SK-N-SH (cell line): Measurements from ENCODE around the gene NKX6-2. TPM values are rescaled to one million over a fixed set of nuclear protein-coding genes. Genes with fewer than 3 reads are reported as not detected.

Experiments
- CTCF ChIA-PET: fragments of 300-600, 350-600 bp; formaldehyde crosslinking; extraction: SDS; loops from one replicate; lab custom pipeline; 2021; lab: Yijun Ruan, JAX
- POLR2A ChIA-PET: fragments of 350-600 bp; sonication (Branson Sonifier 250); formaldehyde crosslinking; extraction: SDS; loops from one replicate; lab custom pipeline; 2020; ENCODE audit warnings: antibody characterized with exemption, inconsistent platforms; lab: Yijun Ruan, JAX
- DNase-seq: peaks from one replicate; pipeline ENCODE4 v3.0.0; 2012
- H2AFZ ChIP-seq: fragments of 200-600 bp; sonication (generic); 2 replicates; pipeline ENCODE4 v1.8.1; 2016; ENCODE audit warnings: antibody characterized with exemption, mild to moderate bottlenecking, low read depth
- H3F3A ChIP-seq: fragments of 200-600 bp; sonication (generic); replicated peaks from 2 replicates; pipeline ENCODE3; 2016; ENCODE audit warnings: antibody characterized with exemption, mild to moderate bottlenecking; ENCODE audit not compliant: insufficient read depth
- H3K27ac ChIP-seq, 2 experiments: fragments of 200-500 bp in 1 of 2; fragments of 200-600 bp in 1 of 2; sonication (Bioruptor generic) in 1 of 2; sonication (generic), shearing (Covaris generic) in 1 of 2; 2 replicates each; pipeline versions ENCODE4 v1.5.1 to v1.6.1; 2014 to 2016; ENCODE audit warnings: low read depth in 2 of 2, inconsistent platforms in 1 of 2, low read length in 1 of 2, mild to moderate bottlenecking in 1 of 2, mixed read lengths in 1 of 2
- H3K27me3 ChIP-seq: fragments of 200-600 bp; sonication (generic), shearing (Covaris generic); 2 replicates; pipeline ENCODE4 v1.6.1; 2016; ENCODE audit warnings: mixed run types; ENCODE audit not compliant: insufficient read depth
- H3K36me3 ChIP-seq, 2 experiments: fragments of 200-500 bp in 1 of 2; fragments of 200-600 bp in 1 of 2; sonication (Bioruptor generic) in 1 of 2; sonication (generic) in 1 of 2; replicated peaks in 1 of 2; 2 replicates each; pipeline versions ENCODE3 to v1.5.1; 2014 to 2016; ENCODE audit warnings: low read length in 1 of 2, mild to moderate bottlenecking in 1 of 2; ENCODE audit not compliant: insufficient read depth in 2 of 2, control insufficient read depth in 1 of 2
- H3K4me1 ChIP-seq, 2 experiments: fragments of 200-500 bp in 1 of 2; fragments of 200-600 bp in 1 of 2; sonication (Bioruptor generic) in 1 of 2; sonication (generic), shearing (Covaris generic) in 1 of 2; 2 replicates each; pipeline versions ENCODE4 v1.5.1 to v1.6.1; 2014 to 2016; ENCODE audit warnings: low read depth in 1 of 2, low read length in 1 of 2, mixed run types in 1 of 2; ENCODE audit not compliant: insufficient read depth in 2 of 2, control insufficient read depth in 1 of 2
- H3K4me2 ChIP-seq: fragments of 200-600 bp; sonication (generic), shearing (Covaris generic); 2 replicates; pipeline ENCODE4 v1.6.1; 2017; ENCODE audit warnings: mixed run types
- H3K4me3 ChIP-seq, 2 experiments: fragments of 200-500 bp in 1 of 2; fragments of 200-600 bp in 1 of 2; sonication (Bioruptor generic) in 1 of 2; sonication (generic), shearing (Covaris generic) in 1 of 2; 2 replicates each; pipeline versions ENCODE4 v1.5.1 to v1.8.1; 2014 to 2016; ENCODE audit warnings: low read depth in 2 of 2, inconsistent platforms in 1 of 2, low read length in 1 of 2, mild to moderate bottlenecking in 1 of 2, mixed read lengths in 1 of 2, moderate library complexity in 1 of 2
- H3K79me2 ChIP-seq: fragments of 200-600 bp; sonication (generic); 2 replicates; pipeline ENCODE4 v1.8.1; 2017; ENCODE audit warnings: mild to moderate bottlenecking; ENCODE audit not compliant: insufficient read depth
- H3K9ac ChIP-seq: fragments of 200-600 bp; sonication (generic); 2 replicates; pipeline ENCODE4 v1.6.1; 2017; ENCODE audit warnings: mixed run types
- H3K9me2 ChIP-seq: fragments of 200-600 bp; sonication (generic); 2 replicates; pipeline ENCODE4 v1.6.1; 2017; ENCODE audit warnings: mixed run types
- H3K9me3 ChIP-seq: fragments of 200-600 bp; sonication (generic); 2 replicates; pipeline ENCODE4 v1.6.1; 2017; ENCODE audit warnings: mixed run types, mild to moderate bottlenecking, moderate library complexity
- H4K20me1 ChIP-seq: fragments of 200-600 bp; sonication (generic); 2 replicates; pipeline ENCODE4 v1.6.1; 2017; ENCODE audit warnings: mild to moderate bottlenecking, mixed run types; ENCODE audit not compliant: insufficient read depth
- ELF1 ChIP-seq: IDR thresholded peaks from 2 replicates; pipeline ENCODE4 v1.4.0; 2012
- EP300 ChIP-seq, 2 experiments: IDR thresholded peaks; 2 replicates each; pipeline versions ENCODE4 v1.4.0 to v1.6.1; 2012; ENCODE audit warnings: borderline replicate concordance in 1 of 2, low read depth in 1 of 2, low read length in 1 of 2
- EZH2phosphoT487 ChIP-seq: fragments of 200-600 bp; sonication (generic); IDR thresholded peaks from 2 replicates; pipeline ENCODE4 v1.6.1; 2017; ENCODE audit warnings: low read depth, mixed run types, mild to moderate bottlenecking, antibody characterized with exemption, moderate library complexity, borderline replicate concordance
- FOXJ3 ChIP-seq: sonication (generic); formaldehyde crosslinking; IDR thresholded peaks from 2 replicates; pipeline ENCODE4 v1.5.1; 2020; ENCODE audit warnings: mild to moderate bottlenecking, missing genetic modification reagents
- FOXM1 ChIP-seq: IDR thresholded peaks from 2 replicates; pipeline ENCODE4 v1.4.0; 2012; ENCODE audit warnings: low read depth, mild to moderate bottlenecking
- GABPA ChIP-seq: IDR thresholded peaks from 2 replicates; pipeline ENCODE4 v1.4.0; 2012; ENCODE audit warnings: low read depth, mild to moderate bottlenecking
- IRF3 ChIP-seq: fragments of 150-350 bp; IDR thresholded peaks from 2 replicates; pipeline ENCODE4 v1.6.1; 2016; ENCODE audit warnings: mild to moderate bottlenecking, low read depth, low read length
- JUND ChIP-seq: IDR thresholded peaks from 2 replicates; pipeline ENCODE4 v1.4.0; 2012
- MEF2A ChIP-seq: IDR thresholded peaks from 2 replicates; pipeline ENCODE4 v1.4.0; 2012; ENCODE audit warnings: low read depth, borderline replicate concordance
- MXI1 ChIP-seq: IDR thresholded peaks from 2 replicates; pipeline ENCODE4 v1.6.1; 2012; ENCODE audit warnings: mild to moderate bottlenecking, low read depth, low read length, improper control_type of control experiment
- PBX3 ChIP-seq: IDR thresholded peaks from 2 replicates; pipeline ENCODE4; 2012
- REST ChIP-seq: IDR thresholded peaks from 2 replicates; pipeline ENCODE4 v1.6.1; 2012; ENCODE audit warnings: mild to moderate bottlenecking, low read depth, low read length, moderate library complexity
- SMC3 ChIP-seq: IDR thresholded peaks from 2 replicates; pipeline ENCODE4 v1.6.1; 2012; ENCODE audit warnings: low read depth, low read length, improper control_type of control experiment
- TCF12 ChIP-seq: IDR thresholded peaks from 2 replicates; pipeline ENCODE4 v1.4.0; 2012
- USF1 ChIP-seq: IDR thresholded peaks from 2 replicates; pipeline ENCODE4 v1.4.0; 2012; ENCODE audit warnings: low read depth, borderline replicate concordance
- USF2 ChIP-seq: fragments of 150-350 bp; IDR thresholded peaks from 2 replicates; pipeline ENCODE4 v1.6.1; 2017; ENCODE audit warnings: antibody characterized with exemption, low read length, low read depth, borderline replicate concordance
- ZBTB33 ChIP-seq: IDR thresholded peaks from 2 replicates; pipeline ENCODE4 v1.4.0; 2012; ENCODE audit warnings: low read depth, borderline replicate concordance
- WGBS: methylation state at CpG from one replicate; pipeline ENCODE4 v1.1.6; 2017; ENCODE audit warnings: low lambda C conversion rate; 5-methylcytosine and 5-hydroxymethylcytosine counted together
- polyA plus RNA-seq, 3 experiments: library from polyadenylated mRNA; depleted of rRNA; stranded (reverse); fragments of >200 nt; gene quantifications; 2 replicates each; pipeline ENCODE4 v1.2.3, GENCODE V29; 2012

NKX6-2 gene
- polyA plus RNA-seq, 1 of the 3 experiments (the other 2 are of a cell fraction): not detected

- H3K9me2 ChIP-seq: no peaks in the 10 kb centered on the region
- no peak overlapping the region for H3K4me2 ChIP-seq
- peaks cover 13% of the 10 kb centered on the region; the same call in 1 of the 2 replicates for H3K27me3 ChIP-seq
- CTCF ChIA-PET: interaction anchor here (1.5 kb wide), 1 partner anchor 160 kb away, joined by 4 read pairs; no protein-coding TSS in a partner anchor
- no peak overlapping the region for H2AFZ ChIP-seq
- H3K4me3 ChIP-seq: no peak overlapping the region
- no peak overlapping the region for H3K27ac ChIP-seq
- no peaks in the 10 kb centered on the region for H3K79me2 ChIP-seq
- no peak for DNase-seq
- 73% methylated on average over 9 of the region's 16 CpGs for WGBS
- no peaks in the 10 kb centered on the region for H3K4me1 ChIP-seq
- H3F3A ChIP-seq: no peaks in the 10 kb centered on the region
- POLR2A ChIA-PET: no interaction called here
- no peaks in the 10 kb centered on the region for H4K20me1 ChIP-seq
- H3K9ac ChIP-seq: no peak overlapping the region
- TF ChIP-seq REST (no peak), FOXJ3 (no peak), ELF1 (no peak), JUND (no peak), ZBTB33 (no peak), SMC3 (no peak), PBX3 (no peak), GABPA (no peak), EP300 (IDR thresholded peaks at IDR 0.05; ENCODE audit: borderline replicate concordance in 1 of 2, low read depth in 1 of 2, low read length in 1 of 2) (no peak), TCF12 (no peak), USF2 (no peak), MEF2A (no peak), EZH2phosphoT487 (no peak), USF1 (no peak), FOXM1 (no peak), IRF3 (no peak), MXI1 (no peak)
- no peaks in the 10 kb centered on the region for H3K36me3 ChIP-seq
- no peaks in the 10 kb centered on the region for H3K9me3 ChIP-seq
These were observed 28.5 kb upstream of the NKX6-2 start for GRCh38 chr10:132814469-132814856.
